Transverse colon (tissue), 4 donors: ENCODE data around the gene CRISPLD2.
A peak's percentile ranks its signal among the peaks of the same experiment; 100 is the strongest.

ENCODE experiments used
- CTCF ChIP-seq, 5 experiments: fragments of 200-600 bp in 3 of 5; fragments of 450-650 bp in 2 of 5; sonication (generic) in 3 of 5; IDR thresholded peaks; 1 replicate in 2 of 5; 2 replicates in 3 of 5; pipeline ENCODE4 v1.5.1; 2016 to 2017; ENCODE audit warnings: antibody characterized with exemption in 5 of 5, inconsistent platforms in 3 of 5, mild to moderate bottlenecking in 2 of 5, moderate library complexity in 1 of 5
- EP300 ChIP-seq: sonication (generic); formaldehyde crosslinking; IDR thresholded peaks from one replicate; pipeline ENCODE4 v1.6.1; 2017; ENCODE audit warnings: antibody characterized with exemption, low read depth
- POLR2A ChIP-seq: fragments of 450-650 bp; IDR thresholded peaks from one replicate; pipeline ENCODE4 v1.6.1; 2016; ENCODE audit warnings: antibody characterized with exemption, mild to moderate bottlenecking, moderate library complexity
- POLR2AphosphoS5 ChIP-seq, 3 donors: sonication (generic); formaldehyde crosslinking; IDR thresholded peaks; one replicate each; pipeline ENCODE4 v1.6.1; 2016; ENCODE audit warnings: antibody characterized with exemption in 3 of 3

- TF ChIP-seq EP300 (no peak), POLR2AphosphoS5 (IDR thresholded peaks at IDR 0.05) (peak in 1 of 3 donors; percentile 12), CTCF (IDR thresholded peaks at IDR 0.05) (no peak), POLR2A (no peak)
Measured at GRCh38 chr16:84860383-84860782, 40.6 kb downstream of the CRISPLD2 start.
